NCI-H774 (cell line): Measurements from ENCODE around the gene POLR2L.

Source experiments
- DNase-seq: peaks from one replicate; lab custom pipeline; 2025; lab: John Stamatoyannopoulos, UW

The POLR2L gene

GRCh38 chr11:842370-843002 is at the start of gene POLR2L, which contains the start of gene TSPAN4:
POLR2L (minus strand) TSS chr11:842529; CDS start chr11:842508, 21 bp downstream.
TSPAN4 (plus strand) TSS chr11:842852; CDS start chr11:850305, 7,453 bp downstream.
- DNase-seq = peak; percentile 82

GRCh38 chr11:890794-891540 is 48.6 kb upstream of the POLR2L start:
- DNase-seq = no peak

GRCh38 chr11:889687-890475 is 47.6 kb upstream of the POLR2L start:
- no peak for DNase-seq

- DNase-seq = no peak
Observed at GRCh38 chr11:889257-889656, 46.9 kb upstream of the POLR2L start.

DNA sequence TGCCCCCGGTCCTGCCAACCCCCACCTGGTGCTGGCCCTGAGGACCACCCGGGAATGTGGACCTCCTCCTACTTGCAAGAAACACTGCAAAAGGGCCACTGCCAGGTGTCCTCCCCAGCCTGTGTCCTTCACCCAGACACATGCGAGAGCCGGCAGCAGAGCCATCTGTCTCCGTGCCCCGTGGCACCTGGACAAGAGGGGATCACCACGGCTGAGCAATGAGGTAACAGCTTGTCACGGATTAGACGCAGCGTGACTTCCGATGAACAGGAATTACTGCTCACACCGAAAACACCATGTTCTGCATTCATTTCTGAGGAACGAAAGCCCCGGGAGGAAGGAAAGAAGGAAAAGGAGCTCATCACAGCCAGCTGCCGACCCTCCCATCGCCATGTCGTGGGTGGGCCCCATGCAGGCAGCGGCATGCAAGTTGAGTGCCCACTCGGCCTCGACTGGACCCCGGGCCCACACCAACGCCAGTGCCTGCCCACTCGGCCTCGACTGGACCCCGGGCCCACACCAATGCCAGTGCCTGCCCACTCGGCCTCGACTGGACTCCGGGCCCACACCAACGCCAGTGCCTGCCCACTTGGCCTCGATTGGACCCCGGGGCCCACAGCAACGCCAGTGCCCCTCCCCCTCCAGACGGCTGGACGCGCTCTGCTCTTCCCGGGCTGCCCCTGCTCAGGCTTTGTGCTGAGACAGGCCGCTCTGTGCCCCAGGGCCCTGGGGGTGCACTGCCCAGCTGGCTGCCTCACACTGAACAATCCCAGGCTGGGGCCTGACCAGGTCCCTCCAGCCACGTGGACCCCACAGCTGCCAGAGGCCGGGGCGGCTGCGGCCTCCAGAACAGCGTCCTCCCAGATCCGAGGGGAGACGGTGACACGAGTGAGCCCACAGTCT is 46.2 kb upstream of the POLR2L start:
- DNase-seq = no peak

GRCh38 chr11:887589-887988 is 45.3 kb upstream of the POLR2L start:
- no peak for DNase-seq

DNA sequence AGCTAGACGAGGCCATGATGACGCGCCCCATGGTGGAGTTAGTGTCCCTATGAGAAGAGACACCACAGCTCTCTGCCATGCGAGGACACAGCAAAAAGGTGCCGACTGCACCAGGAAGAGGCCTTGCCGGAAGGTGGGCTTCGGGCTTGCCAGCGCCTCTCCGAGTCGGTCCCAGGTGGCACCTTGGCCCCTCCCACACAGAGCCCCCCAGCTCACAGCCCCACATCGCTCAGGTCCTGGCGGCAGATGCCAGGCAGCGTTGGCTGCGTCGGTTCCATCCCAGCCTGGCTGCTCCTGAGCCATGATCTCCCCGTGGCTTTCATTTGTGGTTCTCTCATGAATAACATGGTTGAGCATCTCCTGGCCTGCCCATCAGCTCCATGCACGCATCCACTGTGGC is 44.2 kb upstream of the POLR2L start:
- DNase-seq = no peak

DNA sequence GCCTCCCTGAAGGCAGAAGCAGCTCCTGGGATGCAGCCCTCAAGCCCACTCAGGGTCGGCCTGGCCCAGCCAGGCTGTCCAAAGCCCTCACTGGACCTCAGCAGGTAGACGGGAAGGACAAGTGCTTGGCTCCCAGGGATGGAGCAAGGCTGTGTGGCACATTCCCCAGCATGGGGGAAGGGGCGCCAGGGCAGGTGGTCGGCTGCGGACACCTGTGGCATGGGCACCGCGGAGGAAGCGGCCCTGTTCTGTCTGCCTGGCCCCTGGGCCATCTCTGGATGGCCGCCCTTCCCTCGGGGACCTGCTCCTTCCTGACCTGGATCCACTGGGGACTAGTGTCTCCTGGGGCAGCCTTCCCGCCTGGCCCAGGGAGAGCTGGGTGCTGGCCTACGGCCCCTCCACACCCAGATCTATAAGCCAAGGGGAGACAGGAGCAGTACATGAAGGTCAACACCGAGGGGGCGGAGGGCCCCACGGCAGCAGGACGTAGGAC is 42.3 kb upstream of the POLR2L start:
- DNase-seq = no peak

GRCh38 chr11:883527-883926 is 41.2 kb upstream of the POLR2L start:
- no peak for DNase-seq

DNA sequence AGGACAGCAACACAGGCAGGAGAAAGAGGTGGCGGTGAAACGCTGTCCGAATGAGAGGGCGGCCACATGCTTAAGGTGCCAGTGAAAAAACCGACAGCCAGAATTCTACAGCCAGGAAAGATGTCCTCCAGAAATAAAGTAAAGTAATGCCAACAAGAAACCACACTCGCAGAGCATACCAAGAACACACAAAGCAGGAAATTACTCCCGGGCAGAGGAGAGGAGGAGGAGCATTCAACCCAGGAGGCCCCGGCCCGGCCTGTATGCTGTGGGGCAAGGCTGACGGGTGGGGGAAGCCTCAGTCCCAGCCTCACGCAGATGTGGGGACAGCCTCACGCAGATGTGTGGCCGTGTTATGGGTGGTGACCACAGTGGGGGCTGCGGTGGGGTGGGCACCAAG is 40.3 kb upstream of the POLR2L start:
- no peak for DNase-seq

GRCh38 chr11:880447-880846 is 38.1 kb upstream of the POLR2L start:
- DNase-seq = no peak

DNA sequence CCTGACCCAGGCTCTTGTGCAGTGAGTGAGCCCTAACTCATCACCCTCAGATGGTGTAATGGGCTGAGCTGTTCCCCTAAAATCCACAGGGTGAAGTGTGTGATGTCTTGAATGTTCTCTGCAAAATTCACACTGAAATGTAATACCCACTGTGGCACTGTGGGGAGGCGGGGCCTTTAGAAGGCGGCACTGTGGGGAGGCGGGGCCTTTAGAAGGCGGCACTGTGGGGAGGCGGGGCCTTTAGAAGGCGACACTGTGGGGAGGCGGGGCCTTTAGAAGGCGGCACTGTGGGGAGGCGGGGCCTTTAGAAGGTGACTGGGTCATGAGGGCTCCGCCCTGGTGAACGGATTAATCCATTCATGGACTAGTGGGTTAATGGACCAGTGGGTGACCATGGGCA is 35.2 kb upstream of the POLR2L start:
- DNase-seq = no peak

DNA sequence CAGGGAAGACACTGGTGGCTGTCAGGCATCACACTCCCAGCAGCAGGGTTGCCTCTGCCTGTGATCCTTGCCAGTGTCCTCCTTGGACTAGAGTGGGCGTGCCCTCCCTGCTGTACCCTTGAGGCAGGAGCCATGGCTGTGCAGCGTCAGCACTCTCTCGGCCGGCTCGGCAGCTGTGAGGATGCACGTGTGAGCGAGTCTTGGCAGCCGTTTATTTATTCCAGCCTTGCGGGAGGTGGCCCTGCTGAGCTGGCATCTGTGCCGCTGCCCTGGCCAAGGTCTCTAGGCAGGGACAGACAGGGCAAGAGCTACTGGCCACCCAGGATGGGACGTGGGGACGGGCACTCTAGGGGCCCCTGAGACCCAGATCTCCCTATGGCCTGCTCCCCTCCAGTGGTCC is 34.2 kb upstream of the POLR2L start:
- no peak for DNase-seq

GRCh38 chr11:875769-876301 is 33.5 kb upstream of the POLR2L start:
- no peak for DNase-seq

- no peak for DNase-seq
Observed at GRCh38 chr11:875203-875602, 32.9 kb upstream of the POLR2L start.

- DNase-seq = no peak
Observed at GRCh38 chr11:873706-874105, 31.4 kb upstream of the POLR2L start.

DNA sequence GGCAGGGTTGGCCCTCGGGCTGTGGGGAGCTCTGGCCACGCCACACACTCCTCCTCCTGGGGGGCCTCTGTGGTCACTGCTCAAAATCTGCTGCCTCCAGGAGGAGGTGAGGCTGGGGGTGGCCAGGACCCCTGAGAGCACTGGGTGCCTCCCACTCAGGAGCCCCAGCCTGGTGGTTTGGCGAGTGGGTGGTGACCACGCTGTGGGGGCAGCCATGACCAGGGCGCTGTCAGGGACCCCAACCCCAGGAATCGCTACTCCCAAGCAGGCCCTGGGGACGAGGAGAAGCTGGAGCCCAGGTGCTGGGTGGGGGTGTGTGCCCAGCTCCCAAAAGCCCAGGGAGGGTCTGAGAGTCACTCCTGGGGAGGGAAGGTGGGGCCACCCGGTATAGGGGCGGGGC is 30.5 kb upstream of the POLR2L start:
- DNase-seq = no peak

DNA sequence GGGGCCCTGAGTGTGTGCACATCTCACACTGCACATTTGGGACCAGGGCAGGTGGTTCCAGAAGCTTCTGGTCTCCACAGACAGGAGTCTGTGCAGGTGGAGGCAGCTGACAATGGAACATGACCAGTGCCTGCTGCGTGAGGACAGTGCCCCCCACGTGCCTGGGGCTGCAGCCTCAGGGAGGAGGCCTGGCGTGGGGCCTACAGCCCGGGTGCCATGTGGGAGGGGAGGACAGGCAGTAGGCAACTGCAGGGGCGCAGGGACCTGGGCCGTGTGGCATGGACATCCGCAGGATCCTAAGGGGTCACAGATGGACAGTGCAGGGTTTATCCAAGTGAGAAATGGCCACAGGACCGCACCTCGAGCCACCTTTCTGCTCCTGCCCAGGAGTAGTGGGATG is 29.1 kb upstream of the POLR2L start:
- no peak for DNase-seq

DNA sequence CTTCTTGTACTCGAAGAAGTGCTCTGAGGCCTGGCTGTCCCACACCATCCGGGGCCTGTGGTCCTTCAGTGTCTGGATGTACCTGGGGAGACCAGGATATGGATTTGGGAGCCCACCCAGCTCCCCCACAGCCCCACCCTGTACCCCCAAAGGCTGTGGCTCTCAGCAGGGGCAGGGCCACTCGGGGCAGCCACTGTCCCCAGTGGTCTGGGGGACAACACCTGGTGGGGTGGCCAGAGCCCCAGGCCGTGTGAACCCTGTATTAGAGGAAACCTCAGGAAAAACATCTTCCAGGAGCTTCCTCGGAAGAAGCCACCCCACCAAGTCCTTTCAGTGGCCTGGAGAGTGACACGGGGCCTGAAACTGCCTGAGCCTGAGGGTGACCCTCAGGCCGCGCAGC is 28.1 kb upstream of the POLR2L start:
- DNase-seq = no peak

- no peak for DNase-seq
Observed at GRCh38 chr11:870127-870413, 27.7 kb upstream of the POLR2L start.

GRCh38 chr11:869399-870126 is 27.2 kb upstream of the POLR2L start:
- no peak for DNase-seq
